ENCODE results near the gene CASP10.

The CASP10 gene

GRCh38 chr2:201267278-201268030 is 84.5 kb downstream of the CASP10 start:
- no peak for DNase-seq (ENCODE audit: low read depth)

GRCh38 chr2:201269764-201270163 is 86.8 kb downstream of the CASP10 start:
- TF ChIP-seq CTCF (IDR thresholded peaks at IDR 0.05; ENCODE audit: low read depth, low read length, missing control alignments): no peak
- no peak for DNase-seq (ENCODE audit: low read depth)
- no peak overlapping the region for H3K4me3 ChIP-seq (ENCODE audit: low read depth, low read length)

More at GRCh38 chr2:201267278-201268030, 84.5 kb downstream of the CASP10 start:
- H3K4me3 ChIP-seq (ENCODE audit: low read depth, low read length): no peak overlapping the region
- no peak for TF ChIP-seq CTCF (IDR thresholded peaks at IDR 0.05; ENCODE audit: low read depth, low read length, missing control alignments)

GRCh38 chr2:201270293-201271001 is 87.5 kb downstream of the CASP10 start:
- DNase-seq (ENCODE audit: low read depth): no peak
- H3K4me3 ChIP-seq (ENCODE audit: low read depth, low read length): no peak overlapping the region
- TF ChIP-seq CTCF (IDR thresholded peaks at IDR 0.05; ENCODE audit: low read depth, low read length, missing control alignments): peak; percentile 11

GRCh38 chr2:201271917-201272316 is 89.0 kb downstream of the CASP10 start:
- no peak overlapping the region for H3K4me3 ChIP-seq (ENCODE audit: low read depth, low read length)
- no peak for TF ChIP-seq CTCF (IDR thresholded peaks at IDR 0.05; ENCODE audit: low read depth, low read length, missing control alignments)
- no peak for DNase-seq (ENCODE audit: low read depth)

- no peak for TF ChIP-seq CTCF (IDR thresholded peaks at IDR 0.05; ENCODE audit: low read depth, low read length, missing control alignments)
These were observed 90.5 kb downstream of the CASP10 start for GRCh38 chr2:201273330-201273983.

GRCh38 chr2:201275069-201275468 is 92.1 kb downstream of the CASP10 start:
- DNase-seq (ENCODE audit: low read depth): no peak
- no peak overlapping the region for H3K4me3 ChIP-seq (ENCODE audit: low read depth, low read length)
- TF ChIP-seq CTCF (IDR thresholded peaks at IDR 0.05; ENCODE audit: low read depth, low read length, missing control alignments): no peak

More at GRCh38 chr2:201273330-201273983, 90.5 kb downstream of the CASP10 start:
- no peak for DNase-seq (ENCODE audit: low read depth)
- no peak overlapping the region for H3K4me3 ChIP-seq (ENCODE audit: low read depth, low read length)

Data from GM12864 (cell line).